GM19328 (cell line): Measurements from ENCODE around the gene CUX1.
"Not testable (repeated sequence)": the region's sequence is repeated elsewhere in the genome, so short reads cannot be mapped to it uniquely, and the experiment has no call there.

ENCODE experiments used
- ATAC-seq: cut with Tn5 transposase; IDR thresholded peaks from one replicate; pipeline ENCODE4 v1.9.1; 2021; ENCODE audit warnings: mild to moderate bottlenecking, moderate library complexity; ENCODE audit not compliant: unreplicated experiment

The CUX1 gene

GRCh38 chr7:101975046-101975445 lies 157.6 kb downstream of the CUX1 start:
- no peak for ATAC-seq

- ATAC-seq: no peak
These were observed 159.0 kb downstream of the CUX1 start for GRCh38 chr7:101976411-101976810.

- no peak for ATAC-seq
These were observed 159.8 kb downstream of the CUX1 start for GRCh38 chr7:101977249-101977648.

GRCh38 chr7:101978683-101979082 lies 161.3 kb downstream of the CUX1 start:
- no peak for ATAC-seq

GRCh38 chr7:101983147-101983811 lies 165.9 kb downstream of the CUX1 start:
- ATAC-seq: no peak

GRCh38 chr7:101984133-101984879 lies 166.9 kb downstream of the CUX1 start:
- ATAC-seq: no peak

GRCh38 chr7:101985057-101985902 lies 167.9 kb downstream of the CUX1 start:
- ATAC-seq: no peak

- no peak for ATAC-seq
These were observed 168.7 kb downstream of the CUX1 start for GRCh38 chr7:101985903-101986734.

GRCh38 chr7:101987494-101987893 lies 170.1 kb downstream of the CUX1 start:
- ATAC-seq: no peak

- ATAC-seq: not testable (repeated sequence)
These were observed 170.6 kb downstream of the CUX1 start for GRCh38 chr7:101988060-101988459.

- ATAC-seq: no peak
These were observed 171.1 kb downstream of the CUX1 start for GRCh38 chr7:101988513-101988912.

GRCh38 chr7:101989101-101989500 lies 171.7 kb downstream of the CUX1 start:
- no peak for ATAC-seq

GRCh38 chr7:101990811-101991418 lies 173.5 kb downstream of the CUX1 start:
- peak; percentile 83 for ATAC-seq

- no peak for ATAC-seq
These were observed 174.4 kb downstream of the CUX1 start for GRCh38 chr7:101991860-101992259.

- no peak for ATAC-seq
These were observed 175.9 kb downstream of the CUX1 start for GRCh38 chr7:101993311-101993710.

- ATAC-seq: no peak
These were observed 177.7 kb downstream of the CUX1 start for GRCh38 chr7:101995121-101995520.

GRCh38 chr7:101996131-101996691 lies 178.8 kb downstream of the CUX1 start:
- no peak for ATAC-seq

GRCh38 chr7:101996876-101997275 lies 179.4 kb downstream of the CUX1 start:
- no peak for ATAC-seq

GRCh38 chr7:101998029-101998905 lies 180.8 kb downstream of the CUX1 start:
- no peak for ATAC-seq
